ENCODE data around the gene FABP1.

DNA sequence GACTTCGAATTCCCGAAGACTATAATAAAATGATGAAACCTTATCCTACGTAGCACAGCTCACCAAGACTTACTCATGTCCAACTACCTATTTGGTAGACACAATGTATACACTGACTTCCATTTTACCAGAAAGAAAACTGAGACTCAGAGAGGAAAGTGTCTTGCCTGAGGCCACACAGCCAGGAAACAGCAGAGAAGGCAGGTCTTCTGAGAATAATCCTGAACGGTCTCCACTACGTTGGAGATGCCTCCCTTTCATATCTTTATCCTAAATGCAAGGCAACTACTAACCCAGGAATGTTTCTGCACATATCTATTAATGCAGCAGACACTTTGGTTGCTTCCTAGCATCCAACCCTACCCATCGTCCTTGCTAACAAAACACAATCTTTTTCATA is 11.9 kb upstream of the FABP1 start:
- TF ChIP-seq CEBPB (IDR thresholded peaks at IDR 0.05; ENCODE audit: low read depth, low read length) (no peak), MXI1 (IDR thresholded peaks at IDR 0.05; ENCODE audit: borderline replicate concordance, low read depth, low read length) (no peak), SMC3 (IDR thresholded peaks at IDR 0.05; ENCODE audit: low read depth, low read length) (no peak), RCOR1 (IDR thresholded peaks at IDR 0.05; ENCODE audit: insufficient replicate concordance, low read length) (no peak), BHLHE40 (IDR thresholded peaks at IDR 0.05; ENCODE audit: low read depth, low read length) (no peak), POLR2A (IDR thresholded peaks at IDR 0.05; ENCODE audit: low read depth, low read length) (no peak), RAD21 (IDR thresholded peaks at IDR 0.05; ENCODE audit: low read length) (no peak), CHD1 (IDR thresholded peaks at IDR 0.05; ENCODE audit: low read depth, low read length) (no peak), MAFK (IDR thresholded peaks at IDR 0.05; ENCODE audit: low read depth, low read length) (no peak)
- TF ChIP-seq, protein P1, sequence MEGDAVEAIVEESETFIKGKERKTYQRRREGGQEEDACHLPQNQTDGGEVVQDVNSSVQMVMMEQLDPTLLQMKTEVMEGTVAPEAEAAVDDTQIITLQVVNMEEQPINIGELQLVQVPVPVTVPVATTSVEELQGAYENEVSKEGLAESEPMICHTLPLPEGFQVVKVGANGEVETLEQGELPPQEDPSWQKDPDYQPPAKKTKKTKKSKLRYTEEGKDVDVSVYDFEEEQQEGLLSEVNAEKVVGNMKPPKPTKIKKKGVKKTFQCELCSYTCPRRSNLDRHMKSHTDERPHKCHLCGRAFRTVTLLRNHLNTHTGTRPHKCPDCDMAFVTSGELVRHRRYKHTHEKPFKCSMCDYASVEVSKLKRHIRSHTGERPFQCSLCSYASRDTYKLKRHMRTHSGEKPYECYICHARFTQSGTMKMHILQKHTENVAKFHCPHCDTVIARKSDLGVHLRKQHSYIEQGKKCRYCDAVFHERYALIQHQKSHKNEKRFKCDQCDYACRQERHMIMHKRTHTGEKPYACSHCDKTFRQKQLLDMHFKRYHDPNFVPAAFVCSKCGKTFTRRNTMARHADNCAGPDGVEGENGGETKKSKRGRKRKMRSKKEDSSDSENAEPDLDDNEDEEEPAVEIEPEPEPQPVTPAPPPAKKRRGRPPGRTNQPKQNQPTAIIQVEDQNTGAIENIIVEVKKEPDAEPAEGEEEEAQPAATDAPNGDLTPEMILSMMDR (conservative IDR thresholded peaks at IDR 0.05; ENCODE audit: low read depth, low read length): no peak
- TF ChIP-seq, protein P2, sequence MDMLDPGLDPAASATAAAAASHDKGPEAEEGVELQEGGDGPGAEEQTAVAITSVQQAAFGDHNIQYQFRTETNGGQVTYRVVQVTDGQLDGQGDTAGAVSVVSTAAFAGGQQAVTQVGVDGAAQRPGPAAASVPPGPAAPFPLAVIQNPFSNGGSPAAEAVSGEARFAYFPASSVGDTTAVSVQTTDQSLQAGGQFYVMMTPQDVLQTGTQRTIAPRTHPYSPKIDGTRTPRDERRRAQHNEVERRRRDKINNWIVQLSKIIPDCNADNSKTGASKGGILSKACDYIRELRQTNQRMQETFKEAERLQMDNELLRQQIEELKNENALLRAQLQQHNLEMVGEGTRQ (IDR thresholded peaks at IDR 0.05; ENCODE audit: low read depth, low read length): no peak

Data from IMR-90 (cell line).